Measurements from ENCODE around the gene MAP4. TPM values are rescaled to one million over a fixed set of nuclear protein-coding genes. Genes with fewer than 3 reads are reported as not detected.

MAP4 gene
- total and polyA plus RNA-seq, 2 of the 13 experiments (the other 11 are each of a cell fraction or from before 2014, with no cell fraction given), result 33.1 to 38.7 TPM

DNA sequence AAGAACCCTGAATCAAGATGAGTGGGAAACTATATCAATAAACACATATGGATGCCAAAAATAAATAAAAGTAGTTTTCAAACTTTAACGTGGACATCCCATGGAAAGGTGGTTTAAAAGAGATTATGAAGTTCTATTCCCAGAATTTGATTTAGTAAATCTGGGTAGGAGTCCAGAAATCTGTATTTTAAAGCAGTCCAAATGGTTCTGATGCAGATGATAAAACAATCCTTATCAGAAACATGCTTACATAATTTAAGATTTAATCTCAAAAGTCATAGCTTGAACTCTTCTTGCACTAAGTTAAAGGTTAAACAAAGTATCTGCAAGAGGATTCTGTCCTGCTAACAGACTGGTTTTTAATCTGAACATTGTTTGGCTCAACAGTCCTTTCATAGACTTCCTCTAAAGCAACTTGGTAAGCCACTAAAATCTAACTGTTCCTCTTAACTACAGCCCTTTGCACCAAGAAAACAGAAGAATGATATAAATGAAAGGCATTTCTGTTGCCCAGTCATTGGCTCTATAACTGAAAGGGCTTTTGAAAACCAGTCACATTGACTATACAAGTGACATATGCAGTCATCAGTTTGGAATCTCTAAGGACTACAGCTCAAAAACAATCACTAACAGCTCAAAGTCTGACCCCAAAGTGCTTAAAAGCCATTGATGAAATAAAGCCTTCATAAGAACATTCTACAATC lies 23.4 kb upstream of the MAP4 start (continued):
- TF ChIP-seq ELF3 (CRISPR knock-in tag; IDR thresholded peaks at IDR 0.05) (peak; percentile 37; the same call in 1 of the 2 replicates), CREM (IDR thresholded peaks at IDR 0.05) (peak; percentile 31; the same call in 1 of the 2 replicates), CREM (CRISPR knock-in tag; IDR thresholded peaks at IDR 0.05) (no peak), ATAD3A (CRISPR knock-in tag; IDR thresholded peaks at IDR 0.05) (no peak), GATAD2A (CRISPR knock-in tag; IDR thresholded peaks at IDR 0.05) (peak; percentile 75), RARA (CRISPR knock-in tag; IDR thresholded peaks at IDR 0.05) (0 out of 2 replicates have a peak, but pooled peaks have one; percentile 24), RXRB (CRISPR knock-in tag; IDR thresholded peaks at IDR 0.05; ENCODE audit: borderline replicate concordance) (peak; percentile 36; the same call in 1 of the 2 replicates), SAP130 (CRISPR knock-in tag; IDR thresholded peaks at IDR 0.05; ENCODE audit: low read depth) (peak; percentile 76), SMC3 (IDR thresholded peaks at IDR 0.05; ENCODE audit: low read length) (no peak), HDAC2 (CRISPR knock-in tag; IDR thresholded peaks at IDR 0.05) (0 out of 2 replicates have a peak, but pooled peaks have one; percentile 28), MYNN (CRISPR knock-in tag; IDR thresholded peaks at IDR 0.05; ENCODE audit: low read depth) (no peak), SRSF4 (IDR thresholded peaks at IDR 0.05; ENCODE audit: low read depth, low read length, poor library complexity, severe bottlenecking) (no peak), ZNF34 (CRISPR knock-in tag; IDR thresholded peaks at IDR 0.05; ENCODE audit: borderline replicate concordance) (0 out of 2 replicates have a peak, but pooled peaks have one; percentile 50), MTA3 (CRISPR knock-in tag; IDR thresholded peaks at IDR 0.05) (no peak), ZNF761 (CRISPR knock-in tag; conservative IDR thresholded peaks at IDR 0.05) (peak; percentile 96)
- TF ChIP-seq, protein P1, sequence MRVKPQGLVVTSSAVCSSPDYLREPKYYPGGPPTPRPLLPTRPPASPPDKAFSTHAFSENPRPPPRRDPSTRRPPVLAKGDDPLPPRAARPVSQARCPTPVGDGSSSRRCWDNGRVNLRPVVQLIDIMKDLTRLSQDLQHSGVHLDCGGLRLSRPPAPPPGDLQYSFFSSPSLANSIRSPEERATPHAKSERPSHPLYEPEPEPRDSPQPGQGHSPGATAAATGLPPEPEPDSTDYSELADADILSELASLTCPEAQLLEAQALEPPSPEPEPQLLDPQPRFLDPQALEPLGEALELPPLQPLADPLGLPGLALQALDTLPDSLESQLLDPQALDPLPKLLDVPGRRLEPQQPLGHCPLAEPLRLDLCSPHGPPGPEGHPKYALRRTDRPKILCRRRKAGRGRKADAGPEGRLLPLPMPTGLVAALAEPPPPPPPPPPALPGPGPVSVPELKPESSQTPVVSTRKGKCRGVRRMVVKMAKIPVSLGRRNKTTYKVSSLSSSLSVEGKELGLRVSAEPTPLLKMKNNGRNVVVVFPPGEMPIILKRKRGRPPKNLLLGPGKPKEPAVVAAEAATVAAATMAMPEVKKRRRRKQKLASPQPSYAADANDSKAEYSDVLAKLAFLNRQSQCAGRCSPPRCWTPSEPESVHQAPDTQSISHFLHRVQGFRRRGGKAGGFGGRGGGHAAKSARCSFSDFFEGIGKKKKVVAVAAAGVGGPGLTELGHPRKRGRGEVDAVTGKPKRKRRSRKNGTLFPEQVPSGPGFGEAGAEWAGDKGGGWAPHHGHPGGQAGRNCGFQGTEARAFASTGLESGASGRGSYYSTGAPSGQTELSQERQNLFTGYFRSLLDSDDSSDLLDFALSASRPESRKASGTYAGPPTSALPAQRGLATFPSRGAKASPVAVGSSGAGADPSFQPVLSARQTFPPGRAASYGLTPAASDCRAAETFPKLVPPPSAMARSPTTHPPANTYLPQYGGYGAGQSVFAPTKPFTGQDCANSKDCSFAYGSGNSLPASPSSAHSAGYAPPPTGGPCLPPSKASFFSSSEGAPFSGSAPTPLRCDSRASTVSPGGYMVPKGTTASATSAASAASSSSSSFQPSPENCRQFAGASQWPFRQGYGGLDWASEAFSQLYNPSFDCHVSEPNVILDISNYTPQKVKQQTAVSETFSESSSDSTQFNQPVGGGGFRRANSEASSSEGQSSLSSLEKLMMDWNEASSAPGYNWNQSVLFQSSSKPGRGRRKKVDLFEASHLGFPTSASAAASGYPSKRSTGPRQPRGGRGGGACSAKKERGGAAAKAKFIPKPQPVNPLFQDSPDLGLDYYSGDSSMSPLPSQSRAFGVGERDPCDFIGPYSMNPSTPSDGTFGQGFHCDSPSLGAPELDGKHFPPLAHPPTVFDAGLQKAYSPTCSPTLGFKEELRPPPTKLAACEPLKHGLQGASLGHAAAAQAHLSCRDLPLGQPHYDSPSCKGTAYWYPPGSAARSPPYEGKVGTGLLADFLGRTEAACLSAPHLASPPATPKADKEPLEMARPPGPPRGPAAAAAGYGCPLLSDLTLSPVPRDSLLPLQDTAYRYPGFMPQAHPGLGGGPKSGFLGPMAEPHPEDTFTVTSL (CRISPR knock-in tag; IDR thresholded peaks at IDR 0.05; ENCODE audit: borderline replicate concordance), result no peak
- TF ChIP-seq, protein P2, sequence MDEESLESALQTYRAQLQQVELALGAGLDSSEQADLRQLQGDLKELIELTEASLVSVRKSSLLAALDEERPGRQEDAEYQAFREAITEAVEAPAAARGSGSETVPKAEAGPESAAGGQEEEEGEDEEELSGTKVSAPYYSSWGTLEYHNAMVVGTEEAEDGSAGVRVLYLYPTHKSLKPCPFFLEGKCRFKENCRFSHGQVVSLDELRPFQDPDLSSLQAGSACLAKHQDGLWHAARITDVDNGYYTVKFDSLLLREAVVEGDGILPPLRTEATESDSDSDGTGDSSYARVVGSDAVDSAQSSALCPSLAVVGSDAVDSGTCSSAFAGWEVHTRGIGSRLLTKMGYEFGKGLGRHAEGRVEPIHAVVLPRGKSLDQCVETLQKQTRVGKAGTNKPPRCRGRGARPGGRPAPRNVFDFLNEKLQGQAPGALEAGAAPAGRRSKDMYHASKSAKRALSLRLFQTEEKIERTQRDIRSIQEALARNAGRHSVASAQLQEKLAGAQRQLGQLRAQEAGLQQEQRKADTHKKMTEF (CRISPR knock-in tag; IDR thresholded peaks at IDR 0.05), result peak; percentile 29; the same call in 1 of the 2 replicates
- TF ChIP-seq, protein P3, sequence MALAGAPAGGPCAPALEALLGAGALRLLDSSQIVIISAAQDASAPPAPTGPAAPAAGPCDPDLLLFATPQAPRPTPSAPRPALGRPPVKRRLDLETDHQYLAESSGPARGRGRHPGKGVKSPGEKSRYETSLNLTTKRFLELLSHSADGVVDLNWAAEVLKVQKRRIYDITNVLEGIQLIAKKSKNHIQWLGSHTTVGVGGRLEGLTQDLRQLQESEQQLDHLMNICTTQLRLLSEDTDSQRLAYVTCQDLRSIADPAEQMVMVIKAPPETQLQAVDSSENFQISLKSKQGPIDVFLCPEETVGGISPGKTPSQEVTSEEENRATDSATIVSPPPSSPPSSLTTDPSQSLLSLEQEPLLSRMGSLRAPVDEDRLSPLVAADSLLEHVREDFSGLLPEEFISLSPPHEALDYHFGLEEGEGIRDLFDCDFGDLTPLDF (CRISPR knock-in tag; IDR thresholded peaks at IDR 0.05), result no peak
- TF ChIP-seq, protein P4, sequence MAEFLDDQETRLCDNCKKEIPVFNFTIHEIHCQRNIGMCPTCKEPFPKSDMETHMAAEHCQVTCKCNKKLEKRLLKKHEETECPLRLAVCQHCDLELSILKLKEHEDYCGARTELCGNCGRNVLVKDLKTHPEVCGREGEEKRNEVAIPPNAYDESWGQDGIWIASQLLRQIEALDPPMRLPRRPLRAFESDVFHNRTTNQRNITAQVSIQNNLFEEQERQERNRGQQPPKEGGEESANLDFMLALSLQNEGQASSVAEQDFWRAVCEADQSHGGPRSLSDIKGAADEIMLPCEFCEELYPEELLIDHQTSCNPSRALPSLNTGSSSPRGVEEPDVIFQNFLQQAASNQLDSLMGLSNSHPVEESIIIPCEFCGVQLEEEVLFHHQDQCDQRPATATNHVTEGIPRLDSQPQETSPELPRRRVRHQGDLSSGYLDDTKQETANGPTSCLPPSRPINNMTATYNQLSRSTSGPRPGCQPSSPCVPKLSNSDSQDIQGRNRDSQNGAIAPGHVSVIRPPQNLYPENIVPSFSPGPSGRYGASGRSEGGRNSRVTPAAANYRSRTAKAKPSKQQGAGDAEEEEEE (CRISPR knock-in tag; IDR thresholded peaks at IDR 0.05; ENCODE audit: borderline replicate concordance), result no peak
